ENCODE results near the gene RHEBL1. TPM values are rescaled to one million over a fixed set of nuclear protein-coding genes. Genes with fewer than 3 reads are reported as not detected.
A peak's percentile ranks its signal among the peaks of the same experiment; 100 is the strongest.

RHEBL1 gene
- total RNA-seq, 2 donors from 2014 or later = 20.6 to 28.3 TPM

GRCh38 chr12:49094160-49094974 lies 24.6 kb upstream of the RHEBL1 start, which contains the start of gene DHH:
DHH (minus strand) TSS chr12:49094801; CDS start chr12:49094512, 289 bp downstream.
- ATAC-seq (replicated peaks in 1 of 2) = no peak
- Mint-ChIP-seq H3K36me3 (ENCODE audit: insufficient read depth in 2 of 2) (peaks cover 0 to 2% of the 10 kb centered on the region in 2 donors), H3K4me1 (ENCODE audit: low read depth) (peaks cover 41% of the 10 kb centered on the region), H3K4me3 (peak within 1 kb of the TSS; percentile 56 to 63), H3K27me3 (ENCODE audit: low read depth) (peaks cover 56% of the 10 kb centered on the region), H3K9me3 (no peaks in the 10 kb centered on the region), H3K27ac (no peak within 1 kb of the TSS)
- DNase-seq = peak in 1 of 2 donors; percentile 18

- DNase-seq = no peak
- H3K4me1 Mint-ChIP-seq (ENCODE audit: low read depth) = peaks cover 44% of the 10 kb centered on the region
Observed at GRCh38 chr12:49093792-49094159, 24.0 kb upstream of the RHEBL1 start.

GRCh38 chr12:49092816-49093406 lies 23.1 kb upstream of the RHEBL1 start:
- peaks cover 52% of the 10 kb centered on the region for H3K4me1 Mint-ChIP-seq (ENCODE audit: low read depth)

More at GRCh38 chr12:49093792-49094159, 24.0 kb upstream of the RHEBL1 start:
- Mint-ChIP-seq H3K4me3 (peak overlapping the region; percentile 56 to 63), H3K27me3 (ENCODE audit: low read depth) (peaks cover 61% of the 10 kb centered on the region), H3K36me3 (ENCODE audit: insufficient read depth in 2 of 2) (peaks cover 0 to 2% of the 10 kb centered on the region in 2 donors), H3K9me3 (no peaks in the 10 kb centered on the region), H3K27ac (no peak overlapping the region)
- ATAC-seq (replicated peaks in 1 of 2) = no peak

GRCh38 chr12:49092086-49092815 lies 22.5 kb upstream of the RHEBL1 start:
- DNase-seq (peak; percentile 71 to 77), ATAC-seq (replicated peaks in 1 of 2) (peak; percentile 41 to 51)
- H3K27me3 Mint-ChIP-seq (ENCODE audit: low read depth) = peaks cover 68% of the 10 kb centered on the region
- H3K9me3 Mint-ChIP-seq = no peaks in the 10 kb centered on the region
- peaks cover 0 to 2% of the 10 kb centered on the region in 2 donors for H3K36me3 Mint-ChIP-seq (ENCODE audit: insufficient read depth in 2 of 2)
- H3K4me3 Mint-ChIP-seq = peak overlapping the region; percentile 77 to 91
- H3K4me1 Mint-ChIP-seq (ENCODE audit: low read depth) = peaks cover 59% of the 10 kb centered on the region
- no peak overlapping the region for H3K27ac Mint-ChIP-seq

More at GRCh38 chr12:49092816-49093406, 23.1 kb upstream of the RHEBL1 start:
- H3K9me3 Mint-ChIP-seq = no peaks in the 10 kb centered on the region
- ATAC-seq (replicated peaks in 1 of 2) (no peak), DNase-seq (no peak)
- peaks cover 0 to 2% of the 10 kb centered on the region in 2 donors for H3K36me3 Mint-ChIP-seq (ENCODE audit: insufficient read depth in 2 of 2)
- peaks cover 67% of the 10 kb centered on the region for H3K27me3 Mint-ChIP-seq (ENCODE audit: low read depth)
- H3K27ac Mint-ChIP-seq = no peak overlapping the region
- peak overlapping the region in 1 of 2 donors; percentile 77 for H3K4me3 Mint-ChIP-seq

- DNase-seq (no peak), ATAC-seq (replicated peaks in 1 of 2) (no peak)
- H3K27me3 Mint-ChIP-seq (ENCODE audit: low read depth) = peaks cover 73% of the 10 kb centered on the region
- no peak overlapping the region for H3K27ac Mint-ChIP-seq
- H3K36me3 Mint-ChIP-seq (ENCODE audit: insufficient read depth in 2 of 2) = peaks cover 0 to 2% of the 10 kb centered on the region in 2 donors
- peaks cover 64% of the 10 kb centered on the region for H3K4me1 Mint-ChIP-seq (ENCODE audit: low read depth)
- peak overlapping the region; percentile 77 to 91 for H3K4me3 Mint-ChIP-seq
- no peaks in the 10 kb centered on the region for H3K9me3 Mint-ChIP-seq
Observed at GRCh38 chr12:49091836-49092085, 22.0 kb upstream of the RHEBL1 start.

- peak overlapping the region; percentile 77 to 91 for H3K4me3 Mint-ChIP-seq
- ATAC-seq (replicated peaks in 1 of 2) = no peak
- peaks cover 0 to 2% of the 10 kb centered on the region in 2 donors for H3K36me3 Mint-ChIP-seq (ENCODE audit: insufficient read depth in 2 of 2)
- no peaks in the 10 kb centered on the region for H3K9me3 Mint-ChIP-seq
- peak overlapping the region; percentile 48 for H3K27ac Mint-ChIP-seq
- peak in 1 of 2 donors; percentile 14 for DNase-seq
- H3K4me1 Mint-ChIP-seq (ENCODE audit: low read depth) = peaks cover 66% of the 10 kb centered on the region
- H3K27me3 Mint-ChIP-seq (ENCODE audit: low read depth) = peaks cover 74% of the 10 kb centered on the region
Observed at GRCh38 chr12:49091056-49091835, 21.5 kb upstream of the RHEBL1 start.

- no peaks in the 10 kb centered on the region for H3K36me3 Mint-ChIP-seq (ENCODE audit: insufficient read depth in 2 of 2)
- ATAC-seq (replicated peaks in 1 of 2) (peak; percentile 36 to 53), DNase-seq (peak; percentile 57 to 60)
- peaks cover 66% of the 10 kb centered on the region for H3K4me1 Mint-ChIP-seq (ENCODE audit: low read depth)
- H3K27ac Mint-ChIP-seq = peak overlapping the region; percentile 94
- H3K4me3 Mint-ChIP-seq = peak overlapping the region; percentile 77 to 91
- H3K9me3 Mint-ChIP-seq = no peaks in the 10 kb centered on the region
- peaks cover 67% of the 10 kb centered on the region for H3K27me3 Mint-ChIP-seq (ENCODE audit: low read depth)
Observed at GRCh38 chr12:49089821-49090773, 20.3 kb upstream of the RHEBL1 start.

GRCh38 chr12:49088932-49089330 lies 19.2 kb upstream of the RHEBL1 start:
- peak overlapping the region; percentile 44 to 61 for H3K4me3 Mint-ChIP-seq
- no peaks in the 10 kb centered on the region for H3K9me3 Mint-ChIP-seq
- H3K27me3 Mint-ChIP-seq (ENCODE audit: low read depth) = peaks cover 61% of the 10 kb centered on the region
- ATAC-seq (replicated peaks in 1 of 2) = no peak
- no peak overlapping the region for H3K27ac Mint-ChIP-seq
- peaks cover 64% of the 10 kb centered on the region for H3K4me1 Mint-ChIP-seq (ENCODE audit: low read depth)
- no peak for DNase-seq
- H3K36me3 Mint-ChIP-seq (ENCODE audit: insufficient read depth in 2 of 2) = no peaks in the 10 kb centered on the region

- DNase-seq (peak; percentile 77 to 81), ATAC-seq (replicated peaks in 1 of 2) (peak; percentile 82 to 86)
- Mint-ChIP-seq H3K9me3 (no peaks in the 10 kb centered on the region), H3K4me1 (ENCODE audit: low read depth) (peaks cover 58% of the 10 kb centered on the region), H3K36me3 (ENCODE audit: insufficient read depth in 2 of 2) (no peaks in the 10 kb centered on the region), H3K27ac (no peak overlapping the region), H3K4me3 (peak overlapping the region; percentile 44 to 61), H3K27me3 (ENCODE audit: low read depth) (peaks cover 55% of the 10 kb centered on the region)
Observed at GRCh38 chr12:49088150-49088931, 18.6 kb upstream of the RHEBL1 start.

GRCh38 chr12:49086116-49086515 lies 16.3 kb upstream of the RHEBL1 start:
- DNase-seq = no peak
- Mint-ChIP-seq H3K27me3 (ENCODE audit: low read depth) (peaks cover 35% of the 10 kb centered on the region), H3K36me3 (ENCODE audit: insufficient read depth in 2 of 2) (no peaks in the 10 kb centered on the region), H3K27ac (no peak overlapping the region), H3K4me1 (ENCODE audit: low read depth) (peaks cover 41% of the 10 kb centered on the region), H3K4me3 (no peak overlapping the region), H3K9me3 (no peaks in the 10 kb centered on the region)
- ATAC-seq (replicated peaks in 1 of 2) = no peak

GRCh38 chr12:49084438-49084837 lies 14.7 kb upstream of the RHEBL1 start:
- Mint-ChIP-seq H3K4me3 (no peak overlapping the region), H3K27ac (no peak overlapping the region)
- ATAC-seq (replicated peaks in 1 of 2) = no peak

More at GRCh38 chr12:49084438-49084837, 14.7 kb upstream of the RHEBL1 start:
- DNase-seq = no peak
- no peaks in the 10 kb centered on the region for H3K36me3 Mint-ChIP-seq (ENCODE audit: insufficient read depth in 2 of 2)
- H3K9me3 Mint-ChIP-seq = no peaks in the 10 kb centered on the region
- peaks cover 24% of the 10 kb centered on the region for H3K27me3 Mint-ChIP-seq (ENCODE audit: low read depth)
- H3K4me1 Mint-ChIP-seq (ENCODE audit: low read depth) = peaks cover 26% of the 10 kb centered on the region
